GM21723 (cell line): ENCODE results near the gene BLOC1S3.

Experiments
- ATAC-seq: cut with Tn5 transposase; IDR thresholded peaks from one replicate; pipeline ENCODE4 v1.9.1; 2021; ENCODE audit warnings: mild to moderate bottlenecking, moderate library complexity; ENCODE audit not compliant: unreplicated experiment

BLOC1S3 gene

GRCh38 chr19:45179072-45179891 is 698 bp downstream of the BLOC1S3 start:
- peak; percentile 7 for ATAC-seq

DNA sequence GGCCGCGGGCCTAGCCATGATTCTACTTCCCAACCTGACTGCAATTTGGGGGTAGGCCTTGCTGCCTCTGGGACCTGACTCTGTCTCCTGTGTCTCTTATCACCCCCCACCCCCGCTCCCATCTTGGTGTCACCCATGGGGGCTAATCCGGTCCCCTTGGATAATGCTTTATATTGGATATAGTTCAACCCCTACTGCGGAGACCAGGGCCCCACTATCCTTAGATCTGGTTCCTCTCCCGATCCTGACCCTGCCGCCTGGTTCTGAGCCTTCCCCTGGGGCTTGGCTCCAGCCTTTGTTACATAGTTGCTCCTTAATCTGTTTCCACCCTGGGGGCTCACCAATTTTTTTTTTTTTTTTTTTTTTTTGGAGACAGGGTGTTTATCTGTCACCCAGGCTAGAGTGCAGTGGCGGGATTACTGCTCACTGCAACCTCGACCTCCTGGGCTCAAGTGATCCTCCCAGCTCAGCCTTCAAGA is 1.3 kb downstream of the BLOC1S3 start:
- ATAC-seq = no peak

GRCh38 chr19:45180936-45181335 is 2.4 kb downstream of the BLOC1S3 start:
- ATAC-seq = no peak

GRCh38 chr19:45182758-45183157 is 4.2 kb downstream of the BLOC1S3 start:
- ATAC-seq = no peak

DNA sequence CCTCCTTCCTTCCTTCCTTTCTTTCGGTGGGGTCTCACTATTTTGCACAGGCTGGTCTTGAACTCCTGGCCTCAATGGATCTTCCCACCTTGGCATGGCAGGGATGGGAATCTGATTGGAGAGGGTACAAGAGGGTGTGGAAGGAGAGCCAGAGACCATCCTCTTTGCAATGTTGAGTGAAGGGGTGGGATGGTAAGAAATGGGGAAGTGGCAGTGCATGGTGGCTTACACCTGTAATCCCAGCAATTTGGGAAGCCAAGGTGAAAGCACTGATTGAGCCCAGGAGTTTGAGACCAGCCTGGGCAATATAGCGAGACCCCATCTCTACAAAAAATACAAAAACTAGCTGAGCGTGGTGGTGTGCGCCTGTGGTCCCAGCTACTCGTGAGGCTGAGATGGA is 5.5 kb downstream of the BLOC1S3 start:
- no peak for ATAC-seq

DNA sequence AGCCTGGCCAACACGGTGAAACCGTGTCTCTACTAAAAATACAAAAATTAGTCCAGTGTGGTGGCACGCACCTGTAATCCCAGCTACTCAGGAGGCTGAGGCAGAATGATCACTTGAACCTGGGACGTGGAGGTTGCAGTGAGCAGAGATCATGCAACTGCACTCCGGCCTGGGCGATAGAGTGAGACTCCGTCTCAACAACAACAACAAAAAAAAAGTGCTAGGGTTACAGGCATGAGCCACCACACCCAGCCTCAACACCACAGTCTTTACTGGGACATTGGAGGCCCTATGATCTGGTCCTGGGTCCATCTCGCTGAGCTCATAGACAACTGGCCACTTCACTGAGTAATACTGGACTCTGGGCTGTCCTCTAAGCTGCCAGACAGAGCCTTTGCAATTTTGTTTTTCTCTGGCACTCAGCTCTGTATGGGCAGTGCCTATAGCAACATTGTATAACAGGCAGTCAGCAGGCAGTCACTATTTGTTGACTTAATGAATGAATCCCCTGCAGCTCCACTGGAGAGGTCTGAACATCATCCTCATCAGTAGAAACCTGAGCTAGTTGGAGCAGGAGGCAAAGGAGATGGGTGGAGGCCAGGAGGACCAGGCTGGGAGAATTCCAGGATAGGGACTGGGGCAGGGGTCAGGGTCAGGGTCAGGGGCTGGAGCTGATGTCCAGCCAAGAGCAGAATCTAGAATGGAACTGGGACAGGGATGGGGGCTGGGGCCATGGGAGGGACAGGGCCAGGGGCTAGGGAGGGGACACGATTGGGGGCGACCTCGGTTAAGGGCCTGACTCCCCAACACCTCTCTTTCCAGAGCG is 8.1 kb downstream of the BLOC1S3 start:
- ATAC-seq = no peak

DNA sequence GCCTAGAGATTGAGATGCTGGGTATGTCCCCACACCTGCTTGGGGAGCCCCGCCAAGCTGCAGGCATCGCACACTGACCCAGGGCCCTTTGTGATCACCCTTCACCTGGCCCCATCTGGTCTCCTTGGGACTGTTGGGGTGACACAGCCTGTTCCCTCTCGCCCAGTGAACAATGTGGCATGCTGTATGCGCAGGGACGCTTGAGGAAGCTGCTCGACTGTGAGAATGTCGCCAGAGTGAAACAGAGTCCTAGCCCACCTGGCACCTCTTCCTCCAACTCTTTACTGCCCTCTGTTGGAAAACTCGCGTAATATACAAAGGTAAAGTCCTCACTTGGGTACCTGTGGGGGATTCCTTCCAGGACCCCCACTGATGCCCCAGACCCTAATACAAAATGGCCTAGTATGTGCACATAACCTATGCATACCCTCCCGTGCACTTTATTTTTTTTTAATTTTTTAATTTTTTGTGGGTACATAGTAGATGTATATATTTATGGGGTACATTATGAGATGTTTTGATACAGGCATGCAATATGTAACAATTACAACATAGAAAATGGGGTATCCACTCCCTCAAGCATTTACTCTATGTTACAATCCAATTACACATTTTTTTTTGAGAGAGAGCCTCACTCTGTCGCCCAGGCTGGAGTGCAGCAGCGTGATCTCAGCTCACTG is 9.0 kb downstream of the BLOC1S3 start:
- ATAC-seq = no peak

DNA sequence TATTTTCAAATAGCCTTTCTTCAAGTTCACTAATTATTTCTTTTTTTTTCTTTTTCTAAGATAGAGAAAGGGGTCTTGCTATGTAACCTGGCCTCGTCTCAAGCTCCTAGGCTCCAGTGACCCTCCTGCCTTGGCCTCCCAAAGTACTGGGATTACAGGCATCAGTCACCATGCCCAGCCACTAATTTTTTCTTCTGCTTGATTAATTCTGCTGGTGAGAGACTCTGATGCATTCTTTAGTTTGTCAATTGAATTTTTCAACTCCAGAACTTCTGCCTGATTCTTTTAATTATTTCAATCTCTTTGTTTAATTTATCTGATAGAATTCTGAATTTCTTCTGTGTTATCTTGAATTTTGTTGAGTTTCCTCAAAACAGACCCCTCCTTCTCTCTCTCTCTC is 11.4 kb downstream of the BLOC1S3 start:
- ATAC-seq = no peak

GRCh38 chr19:45191375-45191774 is 12.8 kb downstream of the BLOC1S3 start:
- no peak for ATAC-seq

GRCh38 chr19:45195764-45196163 is 17.2 kb downstream of the BLOC1S3 start:
- ATAC-seq = no peak

DNA sequence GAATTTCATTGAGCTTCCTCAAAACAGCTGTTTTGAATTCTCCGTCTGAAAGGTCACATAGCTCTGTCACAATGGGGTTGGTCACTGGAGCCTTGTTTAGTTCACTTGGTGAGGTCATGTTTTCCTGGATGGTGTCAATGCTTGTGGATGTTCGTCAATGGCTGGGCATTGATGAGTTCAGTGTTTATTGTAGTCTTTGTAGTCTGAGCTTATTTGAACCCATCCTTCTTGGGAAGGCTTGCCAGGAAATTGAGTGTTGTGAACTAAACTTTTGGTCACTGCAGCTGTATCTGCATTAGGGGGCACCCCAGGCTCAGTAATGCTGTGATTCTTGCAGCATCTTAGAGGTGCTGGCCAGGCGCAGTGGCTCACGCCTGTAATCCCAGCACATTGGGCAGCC is 22.0 kb downstream of the BLOC1S3 start:
- no peak for ATAC-seq

- no peak for ATAC-seq
Observed at GRCh38 chr19:45202637-45203036, 24.1 kb downstream of the BLOC1S3 start.

DNA sequence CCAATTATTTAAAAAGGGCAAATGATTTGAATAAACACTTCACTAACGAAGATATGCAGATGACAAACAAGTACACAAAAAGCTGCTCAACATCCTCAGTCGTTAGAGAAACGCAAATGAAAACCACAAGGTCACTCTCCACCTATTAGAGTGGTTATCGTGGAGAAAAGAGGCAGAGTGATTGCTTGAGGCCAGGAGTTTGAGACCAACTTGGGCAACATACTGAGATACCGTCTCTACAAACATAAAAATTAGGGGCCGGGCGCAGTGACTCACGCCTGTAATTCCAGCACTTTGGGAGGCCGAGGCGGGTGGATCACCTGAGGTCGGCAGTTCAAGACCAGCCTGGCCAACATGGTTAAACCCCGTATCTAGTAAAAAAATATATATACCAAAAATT is 27.2 kb downstream of the BLOC1S3 start:
- ATAC-seq = no peak

GRCh38 chr19:45206328-45206727 is 27.7 kb downstream of the BLOC1S3 start:
- no peak for ATAC-seq

- no peak for ATAC-seq
Observed at GRCh38 chr19:45211751-45212381, 33.3 kb downstream of the BLOC1S3 start.

DNA sequence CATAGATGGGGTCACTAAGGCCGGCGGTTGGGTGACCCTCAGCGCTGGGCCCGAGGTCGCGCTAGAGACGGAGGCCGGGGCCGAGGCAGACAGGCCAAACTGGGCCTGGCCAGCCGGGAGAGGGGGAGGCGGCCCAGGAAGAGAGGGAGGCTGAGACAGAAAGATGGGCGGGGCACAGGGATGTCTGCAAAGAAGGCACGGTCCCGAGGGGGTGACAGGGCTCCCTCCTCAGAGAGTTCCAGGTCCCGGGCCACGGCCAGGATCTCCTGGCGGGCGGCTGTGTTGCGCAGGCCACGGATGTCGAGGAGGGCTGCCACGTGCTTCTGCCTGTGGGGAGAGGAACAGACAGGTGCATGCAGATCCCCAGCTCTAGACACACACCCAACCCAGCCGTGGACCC is 34.4 kb downstream of the BLOC1S3 start:
- ATAC-seq = no peak

DNA sequence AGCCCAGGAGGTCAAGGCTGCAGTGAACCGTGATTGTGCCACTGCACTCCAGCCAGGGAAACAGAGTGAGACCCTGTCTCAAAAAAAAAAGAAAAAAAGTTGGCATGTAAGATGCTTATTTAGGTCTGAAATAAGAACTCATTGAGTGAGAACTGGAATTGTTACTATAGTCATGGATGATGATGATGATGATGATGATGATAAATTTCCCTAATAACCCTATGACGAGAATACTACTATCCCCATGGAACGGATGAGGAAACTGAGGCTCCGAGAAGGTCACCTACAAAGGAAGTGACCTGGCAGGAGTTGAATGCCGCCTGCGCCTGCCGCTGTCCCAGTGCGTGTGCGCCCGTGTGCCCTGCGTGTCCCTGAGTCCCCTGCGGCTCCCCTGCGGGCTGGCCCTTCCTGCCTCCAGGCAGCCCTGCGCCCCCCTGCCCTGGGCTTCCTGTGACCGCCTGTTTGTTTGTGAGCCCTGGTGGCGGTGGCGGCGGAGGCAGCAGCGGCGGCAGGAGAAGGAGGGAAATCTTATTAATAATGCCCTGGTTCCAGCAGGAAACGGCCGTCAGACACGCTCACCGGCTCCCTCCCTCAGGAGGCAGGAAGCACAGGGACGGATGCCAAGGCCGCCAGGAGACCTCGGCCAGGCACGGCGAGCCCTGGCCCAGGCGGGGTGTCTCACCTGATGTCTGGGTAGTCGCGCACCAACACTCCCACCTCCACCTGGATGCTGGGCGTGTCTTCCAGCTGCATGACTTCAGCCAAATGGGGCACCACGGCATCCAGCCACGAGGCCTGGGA is 37.0 kb downstream of the BLOC1S3 start:
- ATAC-seq = no peak

GRCh38 chr19:45216667-45217066 is 38.1 kb downstream of the BLOC1S3 start:
- ATAC-seq = no peak

- no peak for ATAC-seq
Observed at GRCh38 chr19:45217193-45217956, 38.8 kb downstream of the BLOC1S3 start.
